Duodenal mucosa (tissue), 2 donors: ENCODE data around the gene SMOC2.

Source experiments
- H3K27ac ChIP-seq: one replicate; pipeline ENCODE4 v1.7.0; 2013; ENCODE audit warnings: low read depth, low read length
- H3K27me3 ChIP-seq, 2 donors: one replicate each; pipeline ENCODE4 v1.7.0; 2013; ENCODE audit warnings: low read length in 2 of 2, control low read depth in 1 of 2; ENCODE audit not compliant: insufficient read depth in 2 of 2, control insufficient read depth in 1 of 2
- H3K36me3 ChIP-seq, 2 donors: one replicate each; pipeline ENCODE4 v1.7.0; 2013; ENCODE audit warnings: low read length in 2 of 2, control low read depth in 1 of 2; ENCODE audit not compliant: insufficient read depth in 2 of 2, control insufficient read depth in 1 of 2
- H3K4me1 ChIP-seq, 2 donors: one replicate each; pipeline ENCODE4 v1.7.0; 2013; ENCODE audit warnings: low read length in 2 of 2, control low read depth in 1 of 2; ENCODE audit not compliant: insufficient read depth in 2 of 2, control insufficient read depth in 1 of 2
- H3K4me3 ChIP-seq, 2 donors: one replicate each; pipeline ENCODE4 v1.7.0; 2013; ENCODE audit warnings: low read length in 2 of 2, low read depth in 1 of 2
- H3K9ac ChIP-seq, 2 donors: one replicate each; pipeline ENCODE4 v1.7.0; 2013; ENCODE audit warnings: low read length in 2 of 2, low read depth in 1 of 2
- H3K9me3 ChIP-seq, 2 donors: one replicate each; pipeline ENCODE4 v1.7.0; 2013; ENCODE audit warnings: low read length in 2 of 2, control low read depth in 1 of 2; ENCODE audit not compliant: control insufficient read depth in 1 of 2

SMOC2 gene

GRCh38 chr6:168601111-168601510, 160.1 kb downstream of the SMOC2 start:
- H3K36me3 ChIP-seq = no peaks in the 10 kb centered on the region
- H3K9ac ChIP-seq = no peak overlapping the region
- H3K4me3 ChIP-seq = no peak overlapping the region
- peaks cover 4 to 5% of the 10 kb centered on the region in 2 donors for H3K4me1 ChIP-seq
- no peaks in the 10 kb centered on the region for H3K27me3 ChIP-seq
- H3K27ac ChIP-seq = no peak overlapping the region
- no peaks in the 10 kb centered on the region for H3K9me3 ChIP-seq

DNA sequence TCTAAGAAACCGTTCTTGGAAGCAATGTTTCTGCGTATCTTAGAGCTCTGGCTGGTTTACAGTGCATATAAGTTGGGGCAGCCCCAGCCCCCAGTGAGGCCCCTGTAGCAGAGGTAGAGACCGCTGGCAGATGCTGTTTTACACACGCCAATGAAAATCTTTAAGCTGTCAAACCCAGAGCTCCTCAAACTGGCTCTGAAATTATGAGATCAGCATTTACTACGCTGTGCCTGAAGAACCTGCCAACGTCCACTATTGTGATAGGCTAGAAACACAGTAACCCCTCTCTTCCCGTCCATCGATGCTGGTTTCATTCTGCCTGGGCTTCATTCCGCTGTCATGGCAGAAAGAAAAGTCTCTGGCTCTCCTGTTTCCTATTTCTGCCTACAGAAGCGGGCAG, 160.6 kb downstream of the SMOC2 start:
- H3K4me1 ChIP-seq = peaks cover 4 to 5% of the 10 kb centered on the region in 2 donors
- no peaks in the 10 kb centered on the region for H3K36me3 ChIP-seq
- no peak overlapping the region for H3K27ac ChIP-seq
- no peaks in the 10 kb centered on the region for H3K27me3 ChIP-seq
- no peak overlapping the region for H3K4me3 ChIP-seq
- no peaks in the 10 kb centered on the region for H3K9me3 ChIP-seq
- H3K9ac ChIP-seq = no peak overlapping the region

GRCh38 chr6:168602576-168602975, 161.6 kb downstream of the SMOC2 start:
- H3K9ac ChIP-seq = no peak overlapping the region
- H3K27me3 ChIP-seq = no peaks in the 10 kb centered on the region
- H3K4me3 ChIP-seq = no peak overlapping the region
- H3K9me3 ChIP-seq = no peaks in the 10 kb centered on the region
- H3K36me3 ChIP-seq = no peaks in the 10 kb centered on the region
- H3K27ac ChIP-seq = no peak overlapping the region
- peaks cover 2 to 5% of the 10 kb centered on the region in 2 donors for H3K4me1 ChIP-seq

GRCh38 chr6:168603234-168603633, 162.2 kb downstream of the SMOC2 start:
- Histone ChIP-seq H3K27ac (no peak overlapping the region), H3K36me3 (no peaks in the 10 kb centered on the region), H3K9me3 (no peaks in the 10 kb centered on the region), H3K4me3 (no peak overlapping the region), H3K27me3 (no peaks in the 10 kb centered on the region), H3K4me1 (peaks cover 0 to 3% of the 10 kb centered on the region in 2 donors), H3K9ac (no peak overlapping the region)

- no peak overlapping the region for H3K4me3 ChIP-seq
- no peak overlapping the region for H3K27ac ChIP-seq
- H3K9me3 ChIP-seq = no peaks in the 10 kb centered on the region
- no peak overlapping the region for H3K9ac ChIP-seq
- H3K36me3 ChIP-seq = no peaks in the 10 kb centered on the region
- H3K27me3 ChIP-seq = no peaks in the 10 kb centered on the region
- peaks cover 12 to 17% of the 10 kb centered on the region in 2 donors for H3K4me1 ChIP-seq
Measured at GRCh38 chr6:168605964-168606363, 165.0 kb downstream of the SMOC2 start.

DNA sequence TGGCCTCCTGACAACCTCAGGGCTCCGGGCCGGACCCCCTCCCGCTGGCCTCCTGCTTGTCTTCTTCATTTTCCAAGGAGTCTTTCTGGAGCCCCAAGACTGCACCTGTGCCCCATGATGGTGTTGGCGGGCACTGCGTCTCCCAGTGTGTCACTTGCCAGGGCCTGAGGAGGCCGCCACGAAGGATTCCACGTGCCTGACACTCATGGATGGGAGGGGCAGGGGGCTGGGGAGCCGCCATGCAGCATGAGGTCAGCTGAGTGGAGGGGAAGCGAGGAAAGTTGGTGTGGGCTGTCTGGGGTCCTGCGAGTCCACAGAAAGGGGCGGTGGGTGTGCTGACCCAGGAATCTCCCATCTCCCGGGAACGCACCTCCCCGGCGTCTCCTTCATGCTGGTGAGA, 165.7 kb downstream of the SMOC2 start:
- H3K9ac ChIP-seq = no peak overlapping the region
- H3K27me3 ChIP-seq = no peaks in the 10 kb centered on the region
- H3K4me1 ChIP-seq = peaks cover 12 to 17% of the 10 kb centered on the region in 2 donors
- no peaks in the 10 kb centered on the region for H3K9me3 ChIP-seq
- H3K27ac ChIP-seq = no peak overlapping the region
- H3K36me3 ChIP-seq = no peaks in the 10 kb centered on the region
- H3K4me3 ChIP-seq = no peak overlapping the region

DNA sequence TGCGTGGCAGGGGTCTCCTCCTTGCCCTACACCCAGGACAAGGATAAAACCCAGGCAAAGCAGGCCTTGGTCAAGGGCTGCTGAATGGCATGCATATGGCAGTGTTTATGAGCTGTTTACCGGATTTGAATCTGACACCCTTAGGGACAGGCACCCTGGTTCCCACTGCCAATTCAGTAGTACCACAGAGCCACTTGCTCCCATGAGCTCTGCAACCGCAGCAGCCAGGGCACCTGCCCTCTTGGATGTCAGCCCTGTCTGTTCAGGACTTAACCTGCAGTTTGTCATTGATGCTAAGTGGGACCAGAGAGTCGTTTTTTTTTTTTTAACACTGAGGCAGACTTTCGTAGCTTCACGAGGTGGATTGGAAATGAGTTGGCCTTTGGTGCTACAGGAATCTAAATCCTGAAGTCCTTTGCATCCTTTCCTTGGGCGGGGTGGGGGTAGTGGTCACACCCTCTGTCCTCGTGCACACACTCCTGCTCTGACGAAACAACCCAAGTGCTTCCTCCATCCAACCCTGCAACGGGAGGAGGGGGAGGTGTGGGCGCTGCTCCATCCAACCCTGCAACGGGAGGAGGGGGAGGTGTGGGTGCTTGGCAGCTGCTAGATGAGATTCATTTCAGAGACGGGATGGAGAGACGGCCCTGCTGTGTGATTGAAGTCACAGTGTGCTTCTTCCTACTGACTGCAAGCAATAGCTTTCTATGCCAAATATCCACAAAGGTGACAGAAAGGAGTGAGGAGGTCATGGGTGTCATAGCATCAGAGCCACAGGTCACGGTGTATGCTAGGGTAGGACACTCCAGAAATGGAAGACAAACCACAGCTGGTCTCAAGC, 166.5 kb downstream of the SMOC2 start:
- Histone ChIP-seq H3K4me1 (peaks cover 12 to 17% of the 10 kb centered on the region in 2 donors), H3K9ac (no peak overlapping the region), H3K27me3 (no peaks in the 10 kb centered on the region), H3K27ac (no peak overlapping the region), H3K4me3 (no peak overlapping the region), H3K36me3 (no peaks in the 10 kb centered on the region), H3K9me3 (no peaks in the 10 kb centered on the region)

GRCh38 chr6:168608113-168608400, 167.1 kb downstream of the SMOC2 start:
- H3K27me3 ChIP-seq = no peaks in the 10 kb centered on the region
- H3K4me1 ChIP-seq = peaks cover 12 to 17% of the 10 kb centered on the region in 2 donors
- H3K27ac ChIP-seq = no peak overlapping the region
- no peak overlapping the region for H3K9ac ChIP-seq
- no peaks in the 10 kb centered on the region for H3K36me3 ChIP-seq
- no peaks in the 10 kb centered on the region for H3K9me3 ChIP-seq
- no peak overlapping the region for H3K4me3 ChIP-seq

GRCh38 chr6:168609026-168609685, 168.2 kb downstream of the SMOC2 start:
- no peak overlapping the region for H3K9ac ChIP-seq
- no peaks in the 10 kb centered on the region for H3K36me3 ChIP-seq
- no peaks in the 10 kb centered on the region for H3K27me3 ChIP-seq
- H3K9me3 ChIP-seq = no peaks in the 10 kb centered on the region
- H3K4me1 ChIP-seq = peaks cover 12 to 17% of the 10 kb centered on the region in 2 donors
- no peak overlapping the region for H3K4me3 ChIP-seq
- no peak overlapping the region for H3K27ac ChIP-seq

- Histone ChIP-seq H3K4me3 (peak overlapping the region in 1 of 2 donors; percentile 1), H3K9ac (no peak overlapping the region), H3K9me3 (no peaks in the 10 kb centered on the region), H3K27me3 (no peaks in the 10 kb centered on the region), H3K4me1 (peaks cover 12 to 17% of the 10 kb centered on the region in 2 donors), H3K36me3 (no peaks in the 10 kb centered on the region), H3K27ac (no peak overlapping the region)
Measured at GRCh38 chr6:168609914-168610490, 169.0 kb downstream of the SMOC2 start.
